ENCODE results near the gene STEAP2. TPM values are rescaled to one million over a fixed set of nuclear protein-coding genes. Genes with fewer than 3 reads are reported as not detected.

Gene STEAP2
- total and polyA plus RNA-seq, 2 of the 4 experiments (the other 2 are of a cell fraction), result 1.8 to 3.9 TPM

DNA sequence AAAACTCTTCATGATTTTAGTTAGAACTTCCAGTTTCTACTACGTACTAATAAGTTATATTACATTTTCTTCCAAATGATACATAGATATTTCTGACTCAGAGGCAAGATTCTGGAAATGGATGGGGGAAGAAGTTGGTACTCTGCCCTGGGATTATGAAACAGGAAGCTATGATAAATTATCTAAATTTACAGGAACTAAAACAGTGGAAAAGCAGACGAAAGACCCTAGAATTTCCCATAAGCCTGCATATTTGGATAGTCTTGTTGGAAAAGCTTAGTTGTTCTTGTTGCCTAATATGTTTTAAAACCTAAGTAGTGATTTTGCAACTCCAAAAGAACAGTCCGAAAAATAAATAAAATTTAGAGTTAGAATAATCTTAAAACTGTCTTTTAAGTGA lies 55.3 kb downstream of the STEAP2 start:
- H3K4ac ChIP-seq (ENCODE audit: low read depth, low read length), result no peak overlapping the region
- intact Hi-C loops (cut with micrococcal nuclease) (no loop called here), in situ Hi-C loops (cut with MboI; ENCODE audit: low sequenced_read_pairs) (loop anchor here (10.0 kb wide), 1 partner anchor 102 kb away; no protein-coding TSS in a partner anchor), dilution Hi-C loops (cut with HindIII; ENCODE audit: low sequenced_read_pairs, unreplicated experiment) (no loop called here)
- no peak overlapping the region for H3K4me2 ChIP-seq (ENCODE audit: low read depth, low read length)
- H2AK5ac ChIP-seq (ENCODE audit: low read depth, low read length), result no peak overlapping the region
- H2BK15ac ChIP-seq (ENCODE audit: low read depth, low read length), result no peak overlapping the region
- no peak overlapping the region for H3K23ac ChIP-seq (ENCODE audit: low read depth, low read length)
- H3K36me3 ChIP-seq (ENCODE audit: control insufficient read depth, insufficient read depth, low read length), result no peaks in the 10 kb centered on the region
- ATAC-seq (ENCODE audit: low read depth) (no peak), DNase-seq (peak; percentile 61)
- TF ChIP-seq, protein P1, sequence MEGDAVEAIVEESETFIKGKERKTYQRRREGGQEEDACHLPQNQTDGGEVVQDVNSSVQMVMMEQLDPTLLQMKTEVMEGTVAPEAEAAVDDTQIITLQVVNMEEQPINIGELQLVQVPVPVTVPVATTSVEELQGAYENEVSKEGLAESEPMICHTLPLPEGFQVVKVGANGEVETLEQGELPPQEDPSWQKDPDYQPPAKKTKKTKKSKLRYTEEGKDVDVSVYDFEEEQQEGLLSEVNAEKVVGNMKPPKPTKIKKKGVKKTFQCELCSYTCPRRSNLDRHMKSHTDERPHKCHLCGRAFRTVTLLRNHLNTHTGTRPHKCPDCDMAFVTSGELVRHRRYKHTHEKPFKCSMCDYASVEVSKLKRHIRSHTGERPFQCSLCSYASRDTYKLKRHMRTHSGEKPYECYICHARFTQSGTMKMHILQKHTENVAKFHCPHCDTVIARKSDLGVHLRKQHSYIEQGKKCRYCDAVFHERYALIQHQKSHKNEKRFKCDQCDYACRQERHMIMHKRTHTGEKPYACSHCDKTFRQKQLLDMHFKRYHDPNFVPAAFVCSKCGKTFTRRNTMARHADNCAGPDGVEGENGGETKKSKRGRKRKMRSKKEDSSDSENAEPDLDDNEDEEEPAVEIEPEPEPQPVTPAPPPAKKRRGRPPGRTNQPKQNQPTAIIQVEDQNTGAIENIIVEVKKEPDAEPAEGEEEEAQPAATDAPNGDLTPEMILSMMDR (conservative IDR thresholded peaks at IDR 0.05; ENCODE audit: low read depth, low read length), result no peak
- 0 out of 2 replicates have a peak, but pooled peaks have one; percentile 11 for TF ChIP-seq CEBPB (IDR thresholded peaks at IDR 0.05; ENCODE audit: low read depth, low read length)
- no peak overlapping the region for H3K4me3 ChIP-seq (ENCODE audit: insufficient read depth, low read depth, low read length)
- no peak overlapping the region for H4K91ac ChIP-seq (ENCODE audit: insufficient read depth, low read depth, low read length)
- POLR2A ChIA-PET (ENCODE audit: unreplicated experiment), result no interaction called here
- H2AK9ac ChIP-seq (replicated peaks; ENCODE audit: low read depth, low read length, poor library complexity), result no peak overlapping the region
- no peak overlapping the region for H2BK5ac ChIP-seq (ENCODE audit: low read depth, low read length, poor library complexity, severe bottlenecking)
- H3K79me1 ChIP-seq (ENCODE audit: low read depth in 1 of 2, low read length in 2 of 2), result no peaks in the 10 kb centered on the region
- no peak overlapping the region for H3K27ac ChIP-seq (ENCODE audit: insufficient read depth, low read length)
- no peaks in the 10 kb centered on the region for H3K27me3 ChIP-seq (ENCODE audit: control insufficient read depth, insufficient read depth, low read length)
- H2BK120ac ChIP-seq (ENCODE audit: low read depth, low read length), result no peak overlapping the region
- no peak overlapping the region for H4K8ac ChIP-seq (ENCODE audit: low read depth in 2 of 2, low read length in 2 of 2)
- no peak overlapping the region for H2AFZ ChIP-seq (replicated peaks; ENCODE audit: low read length, poor library complexity)
- no TSS peak for BruUV-seq (replicated peaks)
- no peaks in the 10 kb centered on the region for H4K20me1 ChIP-seq (ENCODE audit: insufficient read depth, low read length)
- no peaks in the 10 kb centered on the region for H3K9me1 ChIP-seq (ENCODE audit: insufficient read depth, low read length)
- H4K5ac ChIP-seq (ENCODE audit: low read depth, low read length), result no peak overlapping the region
- H3K14ac ChIP-seq (replicated peaks; ENCODE audit: low read depth, low read length), result no peak overlapping the region
- no peak overlapping the region for H2BK20ac ChIP-seq (ENCODE audit: low read depth, low read length)
- no peaks in the 10 kb centered on the region for H3K4me1 ChIP-seq (ENCODE audit: control insufficient read depth, insufficient read depth, low read length)
- H3K9ac ChIP-seq (ENCODE audit: low read depth, low read length), result no peak overlapping the region
- no peak overlapping the region for H3K18ac ChIP-seq (ENCODE audit: low read depth, low read length)
- H3K9me3 ChIP-seq (ENCODE audit: control insufficient read depth, insufficient read depth, low read length), result no peaks in the 10 kb centered on the region
- WGBS, 2 experiments (ENCODE audit: extremely low coverage in 2 of 2, insufficient read length in 1 of 2), result no CpG with 5 or more reads among the region's 3 CpGs
- CTCF ChIA-PET, result no interaction called here
- no peak overlapping the region for H3K56ac ChIP-seq (ENCODE audit: extremely low read depth, insufficient read depth, low read length)

All from IMR-90 (cell line).